Measurements from ENCODE around the gene MMADHC. TPM values are rescaled to one million over a fixed set of nuclear protein-coding genes. Genes with fewer than 3 reads are reported as not detected.

MMADHC gene
- total and polyA plus RNA-seq, 4 donors = 67.8 to 97.5 (median 88.0) TPM

GRCh38 chr2:149587950-149588487, 444 bp upstream of the MMADHC start:
- H3K4me1 ChIP-seq (ENCODE audit: control insufficient read depth in 4 of 4, insufficient read depth in 4 of 4, low read length in 3 of 4) = peaks cover 6 to 46% (median 24%) of the 10 kb centered on the region in 4 donors
- peaks cover 0 to 6% (median under 1%) of the 10 kb centered on the region in 4 donors for H3K36me3 ChIP-seq (ENCODE audit: control insufficient read depth in 4 of 4, insufficient read depth in 3 of 4, low read depth in 1 of 4, low read length in 3 of 4)
- no peak for DNase-seq (ENCODE audit: low spot score)
- no peaks in the 10 kb centered on the region for H3K27me3 ChIP-seq (ENCODE audit: control insufficient read depth in 4 of 4, insufficient read depth in 4 of 4, low read length in 3 of 4)
- TF ChIP-seq CTCF (IDR thresholded peaks at IDR 0.05; ENCODE audit: low read depth, low read length, missing input control) (no peak), TAF1 (conservative IDR thresholded peaks at IDR 0.05) (no peak), ATF3 (IDR thresholded peaks at IDR 0.05) (no peak), RAD21 (IDR thresholded peaks at IDR 0.05) (no peak), RXRA (IDR thresholded peaks at IDR 0.05) (no peak), REST (IDR thresholded peaks at IDR 0.05) (no peak), HNF4A (conservative IDR thresholded peaks at IDR 0.05) (no peak), FOXA2 (IDR thresholded peaks at IDR 0.05) (no peak), SP1 (IDR thresholded peaks at IDR 0.05) (no peak)
- 37% methylated on average over 10 of the region's 10 CpGs for WGBS
- H3K9me3 ChIP-seq (ENCODE audit: control insufficient read depth in 4 of 4, low read length in 3 of 4) = no peaks in the 10 kb centered on the region
- H3K9ac ChIP-seq (ENCODE audit: low read depth in 1 of 2, low read length in 2 of 2) = peak overlapping the region in 1 of 2 donors; percentile 65
- peak overlapping the region; percentile 82 to 96 (median 92) for H3K4me3 ChIP-seq (ENCODE audit: low read depth in 1 of 3, low read length in 3 of 3)
- peak overlapping the region; percentile 97 to 98 for H3K27ac ChIP-seq (ENCODE audit: low read depth in 1 of 2, low read length in 2 of 2)

GRCh38 chr2:149586898-149587219, 716 bp downstream of the MMADHC start:
- DNase-seq (ENCODE audit: low spot score) = no peak
- no peak for TF ChIP-seq YY1 (IDR thresholded peaks at IDR 0.05)
- no peak for TF ChIP-seq HNF4G (IDR thresholded peaks at IDR 0.05)
- no peak for TF ChIP-seq RXRA (IDR thresholded peaks at IDR 0.05)
- no peak for TF ChIP-seq CTCF (IDR thresholded peaks at IDR 0.05; ENCODE audit: low read depth, low read length, missing input control)
- no peak for TF ChIP-seq HNF4A (conservative IDR thresholded peaks at IDR 0.05)
- TF ChIP-seq RAD21 (IDR thresholded peaks at IDR 0.05) = no peak
- TF ChIP-seq GABPA (IDR thresholded peaks at IDR 0.05 in 1 of 2, conservative IDR thresholded peaks at IDR 0.05 in 1 of 2) = no peak
- no peak for TF ChIP-seq JUND (IDR thresholded peaks at IDR 0.05)
- no peak for TF ChIP-seq ZBTB33 (IDR thresholded peaks at IDR 0.05)
- TF ChIP-seq NR2F2 (IDR thresholded peaks at IDR 0.05) = no peak
- TF ChIP-seq EGR1 (IDR thresholded peaks at IDR 0.05; ENCODE audit: low read depth in 2 of 2) = no peak
- no peak for TF ChIP-seq FOXA2 (IDR thresholded peaks at IDR 0.05)
- no peak for TF ChIP-seq ATF3 (IDR thresholded peaks at IDR 0.05)
- TF ChIP-seq FOXA1 (IDR thresholded peaks at IDR 0.05) = no peak
- peak overlapping the region; percentile 96 to 98 for H3K9ac ChIP-seq (ENCODE audit: low read depth in 1 of 2, low read length in 2 of 2)
- peaks cover 6 to 52% (median 25%) of the 10 kb centered on the region in 4 donors for H3K4me1 ChIP-seq (ENCODE audit: control insufficient read depth in 4 of 4, insufficient read depth in 4 of 4, low read length in 3 of 4)
- no peaks in the 10 kb centered on the region for H3K27me3 ChIP-seq (ENCODE audit: control insufficient read depth in 4 of 4, insufficient read depth in 4 of 4, low read length in 3 of 4)
- peaks cover 0 to 11% (median 1%) of the 10 kb centered on the region in 4 donors for H3K36me3 ChIP-seq (ENCODE audit: control insufficient read depth in 4 of 4, insufficient read depth in 3 of 4, low read depth in 1 of 4, low read length in 3 of 4)
- peak overlapping the region; percentile 82 to 96 (median 92) for H3K4me3 ChIP-seq (ENCODE audit: low read depth in 1 of 3, low read length in 3 of 3)
- H3K27ac ChIP-seq (ENCODE audit: low read depth in 1 of 2, low read length in 2 of 2) = peak overlapping the region; percentile 97 to 98
- WGBS = 1% methylated on average over 7 of the region's 7 CpGs
- H3K9me3 ChIP-seq (ENCODE audit: control insufficient read depth in 4 of 4, low read length in 3 of 4) = no peaks in the 10 kb centered on the region

Measured in liver (tissue), 9 donors.